HG03139 (cell line): ENCODE measurements around the gene PCBP3.

Source experiments
- ATAC-seq: cut with Tn5 transposase; IDR thresholded peaks from one replicate; pipeline ENCODE4 v1.9.1; 2021; ENCODE audit not compliant: unreplicated experiment

Gene PCBP3

DNA sequence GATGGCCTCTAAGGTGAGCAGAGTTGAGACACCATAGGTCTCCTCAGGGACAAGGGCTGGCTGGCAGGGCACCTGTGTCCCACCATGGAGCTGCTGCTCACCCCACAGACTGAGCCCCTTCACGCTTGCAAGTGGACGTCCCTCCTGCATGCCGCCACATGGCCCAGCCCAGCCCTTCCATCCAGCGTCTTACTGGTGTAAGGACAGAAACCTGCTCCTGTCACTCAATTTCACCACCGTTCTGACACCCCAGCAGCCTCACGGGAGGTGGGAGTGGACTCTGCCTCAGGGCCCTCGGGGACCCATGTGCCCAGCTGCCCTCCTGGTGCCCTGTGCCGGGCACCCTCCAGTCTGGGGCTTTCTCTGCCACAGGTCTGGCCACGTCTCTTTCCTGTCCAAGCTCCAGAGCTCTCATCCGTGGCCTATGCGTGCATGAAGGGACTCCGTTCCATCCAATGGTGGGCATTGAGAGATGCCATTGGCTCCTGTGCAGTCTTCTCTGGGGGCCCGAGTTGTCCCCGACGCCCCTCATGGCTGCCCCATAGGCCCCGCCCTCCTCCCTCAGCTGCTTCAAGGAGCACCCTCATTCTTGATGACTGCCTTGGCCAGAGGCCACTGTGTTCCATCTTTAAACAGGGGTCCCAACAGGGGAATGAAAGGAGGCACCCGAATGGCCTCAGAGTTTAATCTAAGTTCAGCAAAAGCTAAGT is 295.4 kb downstream of the PCBP3 start:
- ATAC-seq: no peak

DNA sequence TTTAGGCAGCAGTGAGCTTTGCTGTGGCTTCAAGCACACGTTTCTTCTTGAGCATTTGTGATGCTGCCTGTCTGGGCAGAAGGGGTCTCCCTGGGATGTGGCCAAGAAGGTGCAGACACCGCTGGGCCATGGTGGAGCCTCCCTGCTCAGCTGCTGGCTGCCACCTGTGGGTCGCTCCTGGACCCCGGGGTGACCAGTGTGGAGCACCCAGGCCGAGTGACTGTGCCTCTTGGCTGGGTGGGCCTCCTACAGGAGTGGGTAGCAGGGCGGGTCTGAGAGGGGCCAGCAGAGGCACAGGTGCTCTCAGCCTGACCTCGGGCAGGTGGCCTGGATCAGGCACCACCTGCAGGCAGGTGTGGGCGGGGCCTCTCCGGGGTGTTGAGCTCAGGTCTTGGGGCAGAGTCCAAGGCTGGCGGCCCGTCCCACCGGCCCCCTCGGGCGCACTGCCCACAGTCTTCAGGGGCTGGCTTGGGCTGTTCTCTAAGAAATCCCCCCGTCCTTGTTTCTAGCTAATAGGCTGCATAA is 296.1 kb downstream of the PCBP3 start:
- ATAC-seq: no peak

- ATAC-seq: no peak
These were observed 296.6 kb downstream of the PCBP3 start for GRCh38 chr21:45940091-45940490.

DNA sequence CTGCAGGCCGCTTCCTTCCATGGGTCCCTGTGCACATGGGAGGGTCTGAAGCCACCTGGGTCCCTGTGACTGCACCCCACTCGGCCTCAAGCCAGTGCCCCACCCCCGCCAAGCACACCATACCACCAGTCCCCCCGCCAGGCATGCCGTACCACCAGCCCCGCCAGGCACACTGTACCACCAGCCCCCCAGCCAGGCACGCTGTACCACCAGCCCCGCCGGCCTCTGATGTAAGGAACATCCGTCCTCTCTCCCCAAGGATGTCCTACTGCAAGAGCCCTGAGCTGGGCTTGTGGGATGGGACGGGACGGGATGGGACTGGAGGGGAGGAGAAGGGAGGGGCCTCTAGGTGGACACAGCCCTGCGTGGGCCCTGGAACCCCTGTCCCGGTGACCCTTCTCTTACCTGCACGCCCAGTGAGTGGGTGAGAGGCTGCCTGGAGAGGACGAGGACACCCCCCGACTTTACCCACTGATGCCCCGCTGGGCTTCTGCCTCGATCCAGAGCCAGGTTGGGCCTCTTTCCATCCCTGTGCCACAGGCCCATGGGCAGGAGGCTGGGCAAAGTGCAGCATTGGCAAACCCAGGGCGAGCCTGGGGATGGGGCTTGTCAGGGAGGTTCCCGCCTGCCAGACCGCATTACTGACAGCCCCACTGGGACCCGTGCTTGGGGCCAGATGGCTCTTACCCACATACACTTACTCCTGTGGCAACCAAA is 297.3 kb downstream of the PCBP3 start:
- no peak for ATAC-seq

DNA sequence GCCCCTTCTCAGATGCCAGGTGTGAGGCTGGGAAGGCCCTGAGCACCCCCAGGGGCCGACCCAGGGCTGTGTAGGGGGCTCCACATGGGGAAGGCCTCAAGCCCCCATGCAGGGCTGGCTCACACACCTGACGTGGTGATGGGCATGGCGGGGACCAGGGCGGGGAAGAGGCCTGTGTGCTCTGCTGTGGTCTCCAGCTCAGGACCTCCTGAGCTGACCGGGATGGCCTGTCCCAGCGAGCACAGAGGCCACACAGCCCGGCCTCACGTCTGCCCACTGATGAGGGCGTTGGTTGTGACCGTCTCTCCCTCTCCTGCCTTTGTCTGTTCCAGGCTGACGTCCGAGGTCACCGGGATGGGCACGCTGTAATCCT is 297.8 kb downstream of the PCBP3 start:
- ATAC-seq: no peak

DNA sequence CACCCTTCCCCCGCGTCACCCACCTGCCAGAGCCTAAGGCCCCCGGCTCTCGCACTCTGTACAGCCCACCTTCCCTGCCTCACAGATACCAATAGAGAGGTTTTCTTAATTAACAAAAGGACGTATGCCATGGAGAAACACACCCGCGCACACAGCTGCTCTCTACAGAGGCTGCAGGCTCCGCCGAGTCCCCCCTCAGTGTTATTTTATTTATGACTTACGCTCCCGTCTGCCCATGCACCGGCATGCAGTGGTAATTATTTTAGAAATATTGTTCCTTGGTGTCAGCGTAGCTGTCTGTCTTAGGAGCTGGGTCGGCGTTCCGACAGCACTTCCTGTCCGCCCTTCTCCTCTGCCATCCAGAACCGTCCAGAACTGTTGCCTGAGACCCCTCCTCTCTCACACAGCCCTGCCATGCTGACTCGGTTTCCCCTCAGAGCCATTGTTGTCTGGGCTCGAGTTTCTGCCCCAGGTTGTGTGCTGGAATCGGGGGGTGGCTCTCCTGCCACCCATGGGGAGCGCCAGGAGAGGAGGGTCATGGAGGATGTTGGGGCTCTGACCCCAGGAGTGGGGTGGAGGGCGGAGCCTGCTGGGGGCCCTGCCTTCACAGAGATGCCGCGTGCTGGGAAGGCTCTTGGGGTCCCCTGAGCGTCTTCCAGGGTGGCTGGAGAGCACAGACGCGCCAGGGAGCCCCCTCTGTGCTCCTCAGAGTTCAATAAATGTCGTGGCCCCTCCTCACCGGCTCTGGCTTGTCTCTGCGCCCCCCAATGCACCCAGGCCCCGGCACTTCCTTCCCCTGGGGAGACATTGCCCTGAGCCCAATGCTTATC is 298.4 kb downstream of the PCBP3 start:
- ATAC-seq: no peak

DNA sequence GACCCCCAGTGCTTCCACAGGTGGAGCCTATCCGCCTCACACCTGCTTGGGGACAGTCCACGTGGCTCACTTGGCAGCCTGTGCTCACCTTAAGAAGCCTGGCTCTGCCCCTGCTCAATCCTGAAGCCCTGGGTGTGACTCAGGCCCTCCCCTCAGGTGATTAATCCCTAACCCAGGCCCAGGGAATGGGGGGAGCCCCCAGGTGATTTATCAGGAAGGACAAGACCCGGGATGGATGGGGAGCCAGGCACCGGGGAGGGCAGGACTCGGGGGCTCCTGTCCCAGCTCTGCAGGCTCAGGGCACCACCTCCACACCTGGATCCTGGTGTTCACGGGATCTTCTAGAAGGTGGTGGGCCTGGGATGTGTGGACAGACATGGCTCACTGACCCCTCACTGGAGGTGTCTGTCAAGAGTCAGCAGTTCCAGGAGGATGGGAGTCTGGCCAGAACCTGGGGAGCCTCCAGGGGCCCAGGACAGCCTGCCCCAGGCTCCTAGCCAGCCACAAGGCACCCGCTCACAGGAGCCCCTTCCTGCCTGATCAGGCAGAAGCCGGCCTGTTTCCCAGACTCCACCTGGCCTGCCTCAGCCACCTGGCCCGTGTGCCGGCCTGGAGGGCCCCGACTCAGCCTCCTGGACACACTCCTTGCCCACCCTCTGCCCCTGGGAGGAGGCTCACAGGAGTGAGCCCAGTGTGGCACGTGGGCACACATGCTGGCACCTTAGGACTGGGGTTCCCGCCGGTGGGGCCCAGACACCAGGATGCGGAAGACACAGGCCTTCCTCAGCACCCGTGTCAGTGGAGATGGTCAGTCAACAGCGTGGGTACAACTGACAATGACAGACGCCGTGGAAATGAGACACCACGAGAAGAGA is 299.5 kb downstream of the PCBP3 start:
- no peak for ATAC-seq

- no peak for ATAC-seq
These were observed 300.4 kb downstream of the PCBP3 start for GRCh38 chr21:45943630-45944540.

- no peak for ATAC-seq
These were observed 301.1 kb downstream of the PCBP3 start for GRCh38 chr21:45944601-45945000.

DNA sequence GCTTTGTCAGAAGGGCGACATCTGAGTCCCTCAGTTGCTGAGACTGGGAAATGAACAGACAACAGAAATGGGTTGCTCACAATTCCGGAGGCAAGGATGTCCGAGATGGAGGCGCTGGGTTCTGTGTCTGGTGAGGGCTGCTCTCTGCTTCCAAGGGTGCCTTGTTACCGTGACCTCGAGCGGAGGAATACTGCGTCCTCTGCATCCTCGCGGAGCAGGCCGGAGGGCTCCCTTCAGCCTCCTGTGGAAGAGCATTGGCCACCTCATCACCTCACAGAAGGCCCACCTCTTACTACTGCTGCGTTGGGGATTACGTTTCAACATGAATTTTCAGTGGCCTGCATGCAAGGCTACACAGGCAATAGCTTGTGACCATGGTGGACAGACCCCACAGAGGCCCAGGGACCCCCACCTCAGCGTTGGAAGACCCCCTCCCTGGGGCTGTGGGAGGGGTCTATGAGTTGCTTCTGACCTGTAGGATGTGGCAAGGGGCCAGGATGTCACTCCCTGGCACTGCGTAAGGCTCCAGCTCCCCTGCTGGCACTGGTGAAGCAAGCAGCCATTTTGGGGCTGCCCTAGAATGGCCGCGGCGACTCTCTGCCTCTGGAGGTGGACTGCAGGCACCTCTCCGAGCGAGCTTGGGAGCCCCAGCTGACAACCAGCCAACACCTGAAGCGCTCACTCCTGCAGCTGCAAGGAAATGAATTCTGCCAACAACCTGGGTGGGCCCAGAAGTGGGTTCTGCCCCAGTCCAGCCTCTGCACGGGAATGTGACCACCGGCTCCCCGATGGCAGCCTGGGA is 301.7 kb downstream of the PCBP3 start:
- no peak for ATAC-seq

DNA sequence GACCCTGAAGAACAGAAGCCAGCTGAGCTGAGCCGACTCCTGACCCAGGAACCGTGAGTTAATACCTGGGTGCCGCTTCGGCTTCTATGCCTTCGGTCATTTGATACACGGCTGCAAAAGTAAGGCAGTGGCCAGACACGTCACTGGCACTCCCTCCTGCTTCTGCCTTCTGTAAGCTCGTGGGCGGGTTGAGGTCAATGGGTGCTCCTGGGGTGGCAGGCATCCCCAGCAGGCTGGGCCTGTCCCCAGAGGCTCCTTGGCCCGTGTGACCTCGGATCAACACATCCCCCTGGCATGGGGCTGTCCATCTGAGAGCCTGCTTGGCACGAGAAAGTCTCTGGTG is 302.3 kb downstream of the PCBP3 start:
- ATAC-seq: no peak

- no peak for ATAC-seq
These were observed 303.8 kb downstream of the PCBP3 start for GRCh38 chr21:45947296-45947695.

DNA sequence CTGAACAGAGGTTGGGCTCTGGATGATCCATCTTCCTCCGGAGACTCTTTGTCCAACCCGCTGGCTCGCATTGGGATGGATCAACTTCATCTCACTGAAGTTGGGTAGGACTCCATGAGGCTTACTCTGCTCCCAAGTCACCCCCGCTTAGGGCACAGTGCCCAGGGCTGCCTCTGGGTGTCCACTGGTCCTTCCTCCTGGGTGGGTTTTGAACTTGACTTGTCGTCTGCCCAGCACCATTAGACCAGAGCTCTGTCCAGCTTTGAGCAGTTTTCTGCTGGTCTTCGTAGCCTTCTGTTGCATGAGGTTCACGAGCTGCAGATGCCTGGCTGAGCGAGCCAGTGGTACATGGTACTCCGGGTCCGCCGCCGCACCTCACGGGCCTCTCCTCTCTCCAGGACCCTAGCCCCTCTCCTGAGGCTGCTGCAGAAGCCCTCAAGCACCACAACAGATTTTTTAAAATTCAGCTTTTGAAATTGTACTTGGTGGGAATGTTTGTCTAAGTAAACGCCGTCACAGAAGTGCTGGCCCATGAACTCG is 304.3 kb downstream of the PCBP3 start:
- ATAC-seq: no peak

DNA sequence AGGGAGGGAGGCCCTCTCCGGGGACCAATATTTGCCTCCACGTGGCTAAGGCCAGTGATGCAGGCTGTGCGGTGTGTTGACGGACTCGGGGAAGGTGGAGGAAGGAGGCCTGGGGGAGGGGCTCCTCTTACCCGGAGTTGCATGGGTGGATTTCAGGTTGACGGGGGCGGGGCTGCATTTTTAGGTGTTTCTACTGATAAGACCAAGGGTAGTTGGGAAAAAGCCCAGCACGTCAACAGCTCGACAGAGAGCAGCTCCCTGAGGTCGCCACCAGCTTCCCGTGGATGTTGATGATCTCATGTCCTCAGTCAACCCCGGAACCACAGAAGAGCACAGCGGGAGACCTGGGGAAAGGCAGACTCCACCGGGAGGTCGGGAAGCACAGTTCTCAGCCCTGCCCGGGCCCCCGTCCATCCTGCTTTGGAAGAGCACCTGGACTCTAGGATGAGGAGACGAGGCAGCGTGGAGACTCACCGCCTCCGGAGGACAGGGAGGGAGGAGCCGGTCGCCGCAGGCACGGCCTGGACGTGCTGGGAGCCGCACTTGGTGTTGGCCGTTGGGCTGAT is 305.1 kb downstream of the PCBP3 start:
- ATAC-seq: no peak

DNA sequence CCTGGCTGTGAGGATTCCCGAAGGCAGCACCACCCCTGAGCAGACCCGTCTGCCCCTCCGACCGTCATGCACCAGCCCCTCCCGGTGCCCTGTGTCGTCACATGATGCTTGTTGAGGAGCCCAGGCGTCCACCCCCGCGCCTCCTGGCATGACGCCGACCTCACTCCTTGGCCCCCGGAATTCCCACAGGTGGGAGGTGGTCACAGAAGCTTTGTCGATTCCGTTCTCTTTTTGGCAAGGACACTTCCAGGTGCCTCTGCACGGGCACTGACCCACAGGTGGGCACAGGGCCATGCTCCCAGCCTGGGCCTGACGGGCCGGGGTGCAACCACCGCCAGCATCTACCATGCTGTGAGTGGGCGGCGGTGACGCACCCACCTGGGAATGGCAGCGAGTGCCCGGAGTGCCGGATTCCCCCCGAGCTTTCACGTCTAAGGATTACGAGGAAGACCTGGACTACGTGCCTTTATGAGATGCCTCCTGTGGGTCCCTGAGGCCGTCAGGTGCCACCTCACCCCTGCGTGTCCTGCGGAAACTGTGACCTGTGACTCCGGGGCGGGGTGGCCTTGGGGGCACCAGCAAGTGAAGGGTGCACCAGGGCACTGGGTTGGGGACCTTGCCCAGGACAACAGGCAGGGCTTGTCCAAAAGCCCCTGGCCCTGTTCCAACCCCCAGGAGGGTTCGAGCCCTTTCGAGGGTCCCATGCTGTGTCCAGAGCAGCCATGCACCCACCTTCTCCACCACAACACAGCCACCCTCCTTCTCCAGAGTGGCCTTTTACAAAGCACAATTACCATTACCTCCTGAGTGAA is 306.6 kb downstream of the PCBP3 start:
- ATAC-seq: no peak

- ATAC-seq: no peak
These were observed 307.4 kb downstream of the PCBP3 start for GRCh38 chr21:45950740-45951515.

DNA sequence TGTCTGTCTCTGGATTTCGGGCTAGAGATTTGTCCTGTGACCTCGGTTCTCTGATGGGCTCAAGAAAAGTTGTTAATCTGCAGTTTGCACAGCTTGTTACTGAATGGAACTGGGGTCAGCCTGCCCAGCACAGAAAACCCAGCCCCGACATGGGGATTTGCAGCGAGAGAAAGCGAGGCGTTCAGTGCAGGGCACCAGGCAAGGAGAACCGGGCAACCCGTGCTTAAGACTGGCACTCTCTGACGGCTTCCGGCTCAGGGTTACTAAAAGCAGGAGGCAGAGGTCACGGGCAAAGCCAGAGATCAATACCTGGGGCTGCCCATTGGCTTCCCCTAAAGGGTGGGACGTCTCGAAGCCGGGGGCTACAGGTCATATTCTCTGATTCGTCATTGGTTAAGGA is 308.2 kb downstream of the PCBP3 start:
- ATAC-seq: no peak
